SJSA1 (cell line): ENCODE measurements around the gene KCNQ1. TPM values are rescaled to one million over a fixed set of nuclear protein-coding genes. Genes with fewer than 3 reads are reported as not detected.

ENCODE experiments used
- DNase-seq, 2 experiments: peaks; one replicate each; pipeline ENCODE4 v3.0.0-alpha.2; 2015 to 2020; ENCODE audit warnings: low spot score in 2 of 2, low read depth in 1 of 2
- H3K27ac ChIP-seq: fragments of 250-450 bp; sonication (Bioruptor Pico); 2 replicates; pipeline ENCODE4 v1.5.1; 2020; ENCODE audit warnings: mild to moderate bottlenecking, moderate library complexity
- H3K27me3 ChIP-seq: fragments of 250-450 bp; sonication (Bioruptor Pico); replicated peaks from 2 replicates; pipeline ENCODE4 v1.5.1; 2020; ENCODE audit warnings: mild to moderate bottlenecking, moderate library complexity
- H3K36me3 ChIP-seq: fragments of 250-450 bp; sonication (Bioruptor Pico); 2 replicates; pipeline ENCODE4 v1.5.1; 2020; ENCODE audit warnings: mild to moderate bottlenecking
- H3K4me1 ChIP-seq: fragments of 250-450 bp; sonication (Bioruptor Pico); replicated peaks from 2 replicates; pipeline ENCODE4 v1.6.1; 2021; ENCODE audit warnings: mild to moderate bottlenecking
- H3K4me3 ChIP-seq: fragments of 250-450 bp; sonication (Bioruptor Pico); 2 replicates; pipeline ENCODE4 v1.5.1; 2020; ENCODE audit warnings: mild to moderate bottlenecking
- H3K9me3 ChIP-seq: fragments of 250-450 bp; sonication (Bioruptor Pico); replicated peaks from 2 replicates; pipeline ENCODE4 v1.5.1; 2020; ENCODE audit warnings: mild to moderate bottlenecking
- total RNA-seq: library from RNA; depleted of rRNA; stranded (reverse); fragments of >200 nt; shearing (Covaris generic); gene quantifications from 2 replicates; pipeline ENCODE4 v1.2.3, GENCODE V29; 2014

KCNQ1 gene
- total RNA-seq, 1 experiment from 2014 or later, result not detected

DNA sequence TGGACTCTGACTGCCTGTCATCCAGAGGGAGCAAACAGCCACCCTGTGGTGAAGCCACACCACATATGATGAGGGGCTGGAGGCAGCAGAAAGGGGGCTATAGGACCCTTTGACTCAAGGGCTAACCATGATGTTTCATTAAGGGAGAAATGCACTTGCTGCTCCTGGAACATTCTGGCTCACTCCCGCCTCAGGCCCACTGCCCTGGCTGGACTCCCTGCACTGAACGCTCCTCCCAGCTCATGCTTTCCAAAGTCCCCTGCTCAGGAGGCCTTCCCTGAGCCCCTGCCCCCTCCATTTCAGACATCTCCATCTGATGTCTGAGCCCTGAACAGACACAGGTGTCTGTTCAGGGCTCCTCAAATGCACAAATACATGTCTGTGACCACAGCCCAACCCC is 371.7 kb downstream of the KCNQ1 start:
- Histone ChIP-seq H3K4me1 (peaks cover 13% of the 10 kb centered on the region), H3K27me3 (no peaks in the 10 kb centered on the region), H3K27ac (no peak overlapping the region), H3K4me3 (no peak overlapping the region), H3K9me3 (peaks cover 17% of the 10 kb centered on the region), H3K36me3 (no peaks in the 10 kb centered on the region)
- no peak for DNase-seq

DNA sequence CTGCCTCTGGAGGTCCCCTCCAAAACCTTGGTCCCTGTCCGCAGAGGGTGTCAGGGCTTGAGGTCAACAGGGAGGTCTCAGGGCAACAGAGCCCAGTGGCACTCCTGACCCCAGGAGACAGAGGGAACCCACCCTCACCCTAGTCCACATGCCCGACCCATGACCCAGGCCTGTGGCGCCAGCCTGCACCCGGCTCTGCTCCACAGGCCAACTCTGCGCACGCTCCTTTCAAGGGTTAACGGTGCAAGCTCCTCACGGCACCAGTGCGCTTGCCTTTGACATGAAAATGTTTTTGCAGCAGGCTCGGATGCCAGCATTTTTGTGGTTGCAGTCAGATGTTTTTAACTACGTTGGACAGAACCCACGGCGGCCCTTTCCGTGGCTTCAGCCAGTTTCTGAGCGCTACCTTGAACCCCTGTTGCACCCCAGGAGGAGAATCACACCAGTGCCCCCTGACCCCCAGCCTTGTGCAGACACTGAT is 372.2 kb downstream of the KCNQ1 start:
- H3K27me3 ChIP-seq, result no peaks in the 10 kb centered on the region
- H3K9me3 ChIP-seq, result peaks cover 14% of the 10 kb centered on the region

GRCh38 chr11:2817431-2817830 is 372.6 kb downstream of the KCNQ1 start:
- Histone ChIP-seq H3K9me3 (peaks cover 18% of the 10 kb centered on the region), H3K27ac (no peak overlapping the region), H3K36me3 (no peaks in the 10 kb centered on the region)

More for the DNA sequence above, 372.2 kb downstream of the KCNQ1 start:
- Histone ChIP-seq H3K27ac (no peak overlapping the region), H3K4me1 (peaks cover 13% of the 10 kb centered on the region), H3K4me3 (no peak overlapping the region), H3K36me3 (no peaks in the 10 kb centered on the region)
- DNase-seq, result peak in 1 of 2 experiments; percentile 29

GRCh38 chr11:2818021-2818420 is 373.2 kb downstream of the KCNQ1 start:
- Histone ChIP-seq H3K9me3 (peaks cover 21% of the 10 kb centered on the region), H3K4me3 (no peak overlapping the region), H3K27ac (no peak overlapping the region), H3K4me1 (peaks cover 11% of the 10 kb centered on the region), H3K36me3 (no peaks in the 10 kb centered on the region), H3K27me3 (no peaks in the 10 kb centered on the region)
- no peak for DNase-seq

More at GRCh38 chr11:2817431-2817830, 372.6 kb downstream of the KCNQ1 start:
- DNase-seq, result no peak
- Histone ChIP-seq H3K27me3 (no peaks in the 10 kb centered on the region), H3K4me1 (peaks cover 13% of the 10 kb centered on the region), H3K4me3 (no peak overlapping the region)

- no peaks in the 10 kb centered on the region for H3K27me3 ChIP-seq
- H3K36me3 ChIP-seq, result no peaks in the 10 kb centered on the region
- H3K4me3 ChIP-seq, result no peak overlapping the region
- H3K27ac ChIP-seq, result no peak overlapping the region
- peaks cover 21% of the 10 kb centered on the region for H3K9me3 ChIP-seq
- H3K4me1 ChIP-seq, result peaks cover 7% of the 10 kb centered on the region; the same call in 1 of the 2 replicates
- DNase-seq, result no peak
Measured at GRCh38 chr11:2818503-2818902, 373.7 kb downstream of the KCNQ1 start.

DNA sequence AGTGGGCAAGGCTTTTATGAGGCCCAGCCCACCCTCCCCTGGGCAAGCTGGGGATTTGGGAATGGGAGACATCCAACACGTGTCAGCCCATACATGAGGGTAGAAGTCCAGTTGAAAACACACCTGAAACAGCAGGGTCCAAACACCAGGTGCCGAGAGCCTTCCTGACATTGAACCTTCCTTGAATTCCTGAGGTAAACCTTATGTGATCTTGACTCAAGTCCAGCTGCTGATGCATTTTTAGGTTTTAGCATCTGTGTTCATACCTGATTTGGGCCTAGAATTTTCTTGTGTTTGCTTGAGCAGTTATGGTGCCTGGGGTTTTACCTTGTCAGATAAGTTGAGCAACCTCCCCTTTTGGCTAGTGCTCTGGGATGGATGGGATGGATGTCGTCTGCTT is 374.5 kb downstream of the KCNQ1 start:
- Histone ChIP-seq H3K27ac (no peak overlapping the region), H3K4me1 (peaks cover 7% of the 10 kb centered on the region; the same call in 1 of the 2 replicates), H3K27me3 (no peaks in the 10 kb centered on the region), H3K36me3 (no peaks in the 10 kb centered on the region), H3K9me3 (peaks cover 21% of the 10 kb centered on the region), H3K4me3 (no peak overlapping the region)
- no peak for DNase-seq

- Histone ChIP-seq H3K4me1 (peaks cover 24% of the 10 kb centered on the region), H3K4me3 (no peak overlapping the region), H3K36me3 (no peaks in the 10 kb centered on the region), H3K9me3 (peaks cover 15% of the 10 kb centered on the region), H3K27ac (no peak overlapping the region), H3K27me3 (no peaks in the 10 kb centered on the region)
- DNase-seq, result no peak
Measured at GRCh38 chr11:2820976-2821375, 376.2 kb downstream of the KCNQ1 start.

GRCh38 chr11:2821891-2822290 is 377.1 kb downstream of the KCNQ1 start:
- Histone ChIP-seq H3K9me3 (peaks cover 9% of the 10 kb centered on the region), H3K27me3 (no peaks in the 10 kb centered on the region), H3K4me1 (peaks cover 30% of the 10 kb centered on the region), H3K27ac (no peak overlapping the region), H3K36me3 (no peaks in the 10 kb centered on the region), H3K4me3 (no peak overlapping the region)
- no peak for DNase-seq

DNA sequence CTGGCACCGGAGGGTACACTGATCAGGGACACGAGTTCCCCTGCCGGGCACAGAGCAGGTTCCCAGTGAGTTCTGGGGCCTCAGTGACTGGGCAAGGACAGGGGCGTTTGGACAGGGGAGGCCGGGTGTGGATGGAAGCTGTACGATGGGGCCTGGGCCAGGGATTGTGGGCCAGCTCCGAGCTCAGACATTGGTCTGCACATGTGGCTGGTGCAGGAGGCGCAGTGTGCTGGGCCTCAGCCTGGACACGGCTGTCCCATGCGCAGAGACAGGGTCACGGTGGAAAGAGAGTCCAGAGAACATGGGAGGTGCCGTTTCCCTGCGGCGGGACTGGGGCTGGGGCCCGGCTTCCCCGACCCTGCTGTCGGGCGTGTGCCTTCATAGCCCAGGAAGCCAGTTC is 380.0 kb downstream of the KCNQ1 start:
- no peak overlapping the region for H3K4me3 ChIP-seq
- peaks cover 39% of the 10 kb centered on the region for H3K4me1 ChIP-seq
- peak overlapping the region; percentile 94 for H3K27ac ChIP-seq
- no peak for DNase-seq
- H3K36me3 ChIP-seq, result no peaks in the 10 kb centered on the region
- H3K9me3 ChIP-seq, result peaks cover 17% of the 10 kb centered on the region
- H3K27me3 ChIP-seq, result no peaks in the 10 kb centered on the region

- Histone ChIP-seq H3K27ac (peak overlapping the region; percentile 94), H3K27me3 (no peaks in the 10 kb centered on the region), H3K36me3 (no peaks in the 10 kb centered on the region), H3K4me3 (no peak overlapping the region), H3K9me3 (peaks cover 17% of the 10 kb centered on the region), H3K4me1 (peaks cover 39% of the 10 kb centered on the region)
- DNase-seq, result peak; percentile 95
Measured at GRCh38 chr11:2825261-2825888, 380.6 kb downstream of the KCNQ1 start.

DNA sequence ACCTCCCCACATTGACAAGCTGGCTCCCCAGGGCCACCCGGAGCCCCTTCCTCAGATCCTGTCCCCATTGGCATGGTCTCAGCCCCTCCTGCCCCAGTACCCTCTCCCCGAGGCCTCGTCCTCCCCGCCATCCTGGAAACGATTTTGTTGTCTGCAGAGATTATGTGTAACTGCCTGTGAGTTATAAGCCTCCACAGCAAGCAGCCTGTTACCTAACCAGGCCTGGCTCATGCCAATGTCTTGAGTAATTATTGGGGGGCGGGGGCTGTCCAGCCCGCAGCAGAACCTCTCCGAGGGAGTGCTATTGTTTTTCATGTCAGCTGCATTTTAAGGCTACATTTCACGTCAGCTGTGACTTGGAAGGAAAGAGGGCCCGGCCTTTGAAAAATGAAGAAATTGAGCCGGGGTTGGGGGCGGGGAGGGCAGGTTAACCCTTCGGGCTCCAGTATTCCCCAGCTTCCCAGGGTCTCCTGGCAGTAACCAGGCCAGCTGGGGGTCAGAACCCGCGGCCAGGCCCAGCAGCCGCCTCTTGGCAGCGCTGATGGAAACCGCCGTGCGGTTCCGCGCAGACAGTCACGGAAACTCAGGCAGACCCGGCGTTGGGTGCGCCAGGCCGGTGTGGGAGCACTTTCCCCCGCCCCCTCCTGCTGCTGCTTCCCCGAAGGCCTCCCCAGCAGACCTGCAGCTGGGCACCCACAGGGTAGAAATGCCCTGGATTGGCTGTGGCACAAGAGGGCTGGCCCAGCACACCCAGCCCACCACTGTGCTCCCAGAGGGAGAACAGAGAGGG is 381.3 kb downstream of the KCNQ1 start:
- H3K4me3 ChIP-seq, result no peak overlapping the region
- no peaks in the 10 kb centered on the region for H3K36me3 ChIP-seq
- H3K27me3 ChIP-seq, result no peaks in the 10 kb centered on the region
- H3K4me1 ChIP-seq, result peaks cover 39% of the 10 kb centered on the region
- peak overlapping the region; percentile 94 for H3K27ac ChIP-seq
- peaks cover 17% of the 10 kb centered on the region for H3K9me3 ChIP-seq
- peak; percentile 96 to 98 for DNase-seq

DNA sequence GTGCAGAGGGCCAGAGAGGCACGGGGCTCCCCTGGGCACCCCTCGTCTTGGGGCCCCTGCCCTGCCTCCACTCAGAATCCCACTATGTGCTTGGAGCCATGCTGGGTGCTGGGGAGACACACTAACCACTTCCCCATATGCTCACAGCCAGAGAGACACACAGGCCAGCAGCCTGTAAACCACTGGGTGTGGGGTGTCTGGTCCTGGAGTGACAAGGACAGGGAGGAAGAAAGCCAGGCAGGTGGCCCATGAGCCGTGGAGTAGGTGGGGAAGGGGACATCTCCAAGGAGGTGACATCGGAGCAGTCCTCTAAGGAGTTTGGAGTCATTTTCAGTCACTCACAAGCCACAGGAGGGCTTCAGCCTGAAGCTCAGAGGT is 381.9 kb downstream of the KCNQ1 start:
- H3K4me1 ChIP-seq, result peaks cover 39% of the 10 kb centered on the region
- H3K9me3 ChIP-seq, result peaks cover 17% of the 10 kb centered on the region
- H3K27me3 ChIP-seq, result no peaks in the 10 kb centered on the region
- H3K36me3 ChIP-seq, result no peaks in the 10 kb centered on the region
- peak in 1 of 2 experiments; percentile 59 for DNase-seq
- H3K27ac ChIP-seq, result peak overlapping the region; percentile 94
- no peak overlapping the region for H3K4me3 ChIP-seq

GRCh38 chr11:2827256-2827655 is 382.4 kb downstream of the KCNQ1 start:
- peak; percentile 54 to 74 for DNase-seq
- no peaks in the 10 kb centered on the region for H3K36me3 ChIP-seq
- peaks cover 39% of the 10 kb centered on the region for H3K4me1 ChIP-seq
- H3K9me3 ChIP-seq, result peaks cover 14% of the 10 kb centered on the region
- H3K27me3 ChIP-seq, result no peaks in the 10 kb centered on the region
- peak overlapping the region; percentile 94 for H3K27ac ChIP-seq
- H3K4me3 ChIP-seq, result no peak overlapping the region

GRCh38 chr11:2827792-2828191 is 383.0 kb downstream of the KCNQ1 start:
- Histone ChIP-seq H3K4me1 (peaks cover 39% of the 10 kb centered on the region), H3K4me3 (no peak overlapping the region), H3K36me3 (no peaks in the 10 kb centered on the region), H3K27me3 (no peaks in the 10 kb centered on the region), H3K27ac (peak overlapping the region; percentile 22; the same call in 1 of the 2 replicates), H3K9me3 (peaks cover 10% of the 10 kb centered on the region)
- no peak for DNase-seq
